Breast epithelium (tissue), 4 donors: ENCODE measurements around the gene CD99. TPM values are rescaled to one million over a fixed set of nuclear protein-coding genes. Genes with fewer than 3 reads are reported as not detected.
"Not testable (repeated sequence)": the region's sequence is repeated elsewhere in the genome, so short reads cannot be mapped to it uniquely, and the experiment has no call there.

Experiments used
- DNase-seq, 2 donors: peaks; one replicate each; pipeline ENCODE4 v3.0.0-alpha.2; 2019; ENCODE audit warnings: low spot score in 2 of 2
- H3K27ac ChIP-seq, 2 donors: fragments of 200-600 bp; sonication (generic) in 1 of 2; one replicate each; pipeline ENCODE4 v1.5.1; 2016 to 2019; ENCODE audit warnings: mild to moderate bottlenecking in 1 of 2
- H3K27me3 ChIP-seq, 2 donors: fragments of 200-600 bp; sonication (generic) in 1 of 2; one replicate each; pipeline versions ENCODE4 v1.5.1 to v1.6.0; 2017 to 2019; ENCODE audit warnings: control low read depth in 1 of 2, mild to moderate bottlenecking in 1 of 2
- H3K36me3 ChIP-seq: fragments of 200-600 bp; one replicate; pipeline ENCODE4 v1.5.1; 2019
- H3K4me1 ChIP-seq, 2 donors: fragments of 200-600 bp; sonication (generic); one replicate each; pipeline ENCODE4 v1.5.1; 2016 to 2019; ENCODE audit warnings: control low read depth in 1 of 2
- H3K4me3 ChIP-seq, 3 donors: fragments of 200-600 bp; sonication (generic); 1 replicate in 2 of 3; 2 replicates in 1 of 3; pipeline ENCODE4 v1.5.1; 2016 to 2019; ENCODE audit warnings: mild to moderate bottlenecking in 3 of 3, moderate library complexity in 2 of 3
- H3K9me3 ChIP-seq, 2 donors: fragments of 200-600 bp; sonication (generic) in 1 of 2; one replicate each; pipeline ENCODE4 v1.5.1; 2016 to 2019; ENCODE audit warnings: control low read depth in 1 of 2
- POLR2A ChIP-seq: fragments of 450-650 bp; IDR thresholded peaks from one replicate; pipeline ENCODE4 v1.6.1; 2016; ENCODE audit warnings: antibody characterized with exemption, mild to moderate bottlenecking, moderate library complexity
- POLR2AphosphoS5 ChIP-seq, 3 donors: sonication (generic); formaldehyde crosslinking; IDR thresholded peaks; one replicate each; pipeline ENCODE4 v1.6.1; 2017; ENCODE audit warnings: antibody characterized with exemption in 3 of 3
- intact Hi-C: fragments of 100-400 bp; cut with DNase I; formaldehyde crosslinking; loops from one replicate; pipeline ENCODE4 v1.15.1; 2023; ENCODE audit warnings: low total_unique reads
- total RNA-seq, 3 donors: library from RNA; depleted of rRNA; stranded (reverse); fragments of >200 nt; gene quantifications; one replicate each; pipeline ENCODE4 v1.1.0, GENCODE V29; 2016
- TF ChIP-seq, protein P1 (sequence below), 3 donors: fragments of 450-650 bp; IDR thresholded peaks; one replicate each; pipeline ENCODE4 v1.5.1; 2016 to 2017; ENCODE audit warnings: antibody characterized with exemption in 3 of 3, mild to moderate bottlenecking in 3 of 3, moderate library complexity in 3 of 3

CD99 gene
- total RNA-seq, 3 donors from 2014 or later = 96.3 to 536 (median 142) TPM

- no peaks in the 10 kb centered on the region for H3K9me3 ChIP-seq
- no peak for DNase-seq
- H3K36me3 ChIP-seq = no peaks in the 10 kb centered on the region
- H3K4me1 ChIP-seq = no peaks in the 10 kb centered on the region
- intact Hi-C loops = no loop called here
- H3K4me3 ChIP-seq = no peak overlapping the region
- H3K27me3 ChIP-seq = no peaks in the 10 kb centered on the region
- TF ChIP-seq, protein P1, sequence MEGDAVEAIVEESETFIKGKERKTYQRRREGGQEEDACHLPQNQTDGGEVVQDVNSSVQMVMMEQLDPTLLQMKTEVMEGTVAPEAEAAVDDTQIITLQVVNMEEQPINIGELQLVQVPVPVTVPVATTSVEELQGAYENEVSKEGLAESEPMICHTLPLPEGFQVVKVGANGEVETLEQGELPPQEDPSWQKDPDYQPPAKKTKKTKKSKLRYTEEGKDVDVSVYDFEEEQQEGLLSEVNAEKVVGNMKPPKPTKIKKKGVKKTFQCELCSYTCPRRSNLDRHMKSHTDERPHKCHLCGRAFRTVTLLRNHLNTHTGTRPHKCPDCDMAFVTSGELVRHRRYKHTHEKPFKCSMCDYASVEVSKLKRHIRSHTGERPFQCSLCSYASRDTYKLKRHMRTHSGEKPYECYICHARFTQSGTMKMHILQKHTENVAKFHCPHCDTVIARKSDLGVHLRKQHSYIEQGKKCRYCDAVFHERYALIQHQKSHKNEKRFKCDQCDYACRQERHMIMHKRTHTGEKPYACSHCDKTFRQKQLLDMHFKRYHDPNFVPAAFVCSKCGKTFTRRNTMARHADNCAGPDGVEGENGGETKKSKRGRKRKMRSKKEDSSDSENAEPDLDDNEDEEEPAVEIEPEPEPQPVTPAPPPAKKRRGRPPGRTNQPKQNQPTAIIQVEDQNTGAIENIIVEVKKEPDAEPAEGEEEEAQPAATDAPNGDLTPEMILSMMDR (IDR thresholded peaks at IDR 0.05) = no peak
- TF ChIP-seq POLR2AphosphoS5 (IDR thresholded peaks at IDR 0.05) (no peak), POLR2A (no peak)
- no peak overlapping the region for H3K27ac ChIP-seq
Observed at GRCh38 chrX:2765549-2765830, 74.4 kb downstream of the CD99 start.

- Histone ChIP-seq H3K4me1 (no peaks in the 10 kb centered on the region), H3K27ac (peak overlapping the region in 1 of 2 donors; percentile 13), H3K9me3 (no peaks in the 10 kb centered on the region), H3K36me3 (no peaks in the 10 kb centered on the region), H3K4me3 (no peak overlapping the region), H3K27me3 (no peaks in the 10 kb centered on the region)
- DNase-seq = no peak
- intact Hi-C loops = no loop called here
- TF ChIP-seq POLR2A (no peak), POLR2AphosphoS5 (IDR thresholded peaks at IDR 0.05) (no peak)
- TF ChIP-seq, protein P1 (IDR thresholded peaks at IDR 0.05) = no peak
Observed at GRCh38 chrX:2766906-2767305, 75.8 kb downstream of the CD99 start.

- no peaks in the 10 kb centered on the region for H3K27me3 ChIP-seq
- H3K27ac ChIP-seq = peak overlapping the region; percentile 13 to 48
- intact Hi-C loops = no loop called here
- peak in 1 of 3 donors; percentile 43 for TF ChIP-seq POLR2AphosphoS5 (IDR thresholded peaks at IDR 0.05)
- TF ChIP-seq, protein P1 (IDR thresholded peaks at IDR 0.05) = no peak
- no peak for DNase-seq
- no peaks in the 10 kb centered on the region for H3K4me1 ChIP-seq
- H3K9me3 ChIP-seq = no peaks in the 10 kb centered on the region
- no peaks in the 10 kb centered on the region for H3K36me3 ChIP-seq
- peak overlapping the region in 1 of 3 donors; percentile 4 for H3K4me3 ChIP-seq
Observed at GRCh38 chrX:2767631-2768455, 76.7 kb downstream of the CD99 start.

DNA sequence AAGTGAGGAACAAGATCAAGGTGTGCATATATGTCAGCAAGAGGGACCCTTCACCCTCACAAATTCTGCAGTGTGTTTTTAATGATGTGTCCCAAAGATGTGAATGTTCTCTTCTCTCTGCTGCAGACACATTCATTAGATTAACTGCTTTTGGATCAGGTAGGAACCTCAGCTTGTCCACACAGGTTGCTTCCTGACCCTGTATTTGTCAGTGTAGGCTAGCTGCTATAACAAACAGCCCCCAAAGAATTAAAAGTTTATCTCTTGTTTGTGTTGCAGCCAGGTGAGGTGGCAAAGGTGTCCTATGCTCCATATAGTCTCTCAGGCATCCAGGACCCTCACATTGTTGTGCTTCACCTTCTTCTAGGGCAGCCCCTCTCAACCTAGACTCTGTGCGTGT is 78.5 kb downstream of the CD99 start:
- Histone ChIP-seq H3K27me3 (no peaks in the 10 kb centered on the region), H3K4me3 (no peak overlapping the region), H3K36me3 (no peaks in the 10 kb centered on the region), H3K27ac (no peak overlapping the region), H3K9me3 (peaks cover 0 to 7% of the 10 kb centered on the region in 2 donors), H3K4me1 (no peaks in the 10 kb centered on the region)
- no peak for TF ChIP-seq POLR2AphosphoS5 (IDR thresholded peaks at IDR 0.05)
- TF ChIP-seq, protein P1 (IDR thresholded peaks at IDR 0.05) = no peak
- no peak for TF ChIP-seq POLR2A
- intact Hi-C loops = no loop called here
- no peak for DNase-seq

GRCh38 chrX:2773166-2774055 is 82.3 kb downstream of the CD99 start:
- H3K4me1 ChIP-seq, intact Hi-C loops, H3K36me3 ChIP-seq, H3K27me3 ChIP-seq, H3K27ac ChIP-seq, H3K4me3 ChIP-seq, DNase-seq: not testable (repeated sequence)
- H3K9me3 ChIP-seq = peaks cover 0 to 10% of the 10 kb centered on the region in 2 donors
